ENCODE measurements around the gene CXCL6.

Gene CXCL6

DNA sequence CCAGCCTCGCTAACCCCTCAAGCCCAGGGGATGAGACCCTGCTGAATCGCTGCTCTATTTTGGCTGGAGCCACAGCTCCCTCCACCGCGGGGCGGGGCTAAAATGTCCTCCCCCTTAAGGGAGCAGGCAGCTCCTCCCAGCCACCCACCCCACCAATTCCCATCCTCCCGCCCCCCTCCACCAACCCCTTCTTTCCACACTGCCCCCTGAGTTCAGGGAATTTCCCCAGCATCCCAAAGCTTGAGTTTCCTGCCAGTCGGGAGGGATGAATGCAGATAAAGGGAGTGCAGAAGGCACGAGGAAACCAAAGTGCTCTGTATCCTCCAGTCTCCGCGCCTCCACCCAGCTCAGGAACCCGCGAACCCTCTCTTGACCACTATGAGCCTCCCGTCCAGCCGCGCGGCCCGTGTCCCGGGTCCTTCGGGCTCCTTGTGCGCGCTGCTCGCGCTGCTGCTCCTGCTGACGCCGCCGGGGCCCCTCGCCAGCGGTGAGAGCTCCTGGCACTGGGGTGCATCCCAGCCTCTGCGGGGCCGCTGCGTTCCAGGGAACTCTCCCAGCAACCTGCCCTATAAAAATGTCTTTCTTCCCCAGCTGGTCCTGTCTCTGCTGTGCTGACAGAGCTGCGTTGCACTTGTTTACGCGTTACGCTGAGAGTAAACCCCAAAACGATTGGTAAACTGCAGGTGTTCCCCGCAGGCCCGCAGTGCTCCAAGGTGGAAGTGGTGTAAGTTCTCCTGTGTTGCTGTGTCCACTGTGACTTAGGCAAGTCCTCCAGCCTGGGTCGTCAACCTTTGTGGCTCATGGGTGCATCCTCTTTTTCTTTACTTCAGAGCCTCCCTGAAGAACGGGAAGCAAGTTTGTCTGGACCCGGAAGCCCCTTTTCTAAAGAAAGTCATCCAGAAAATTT lies at the start of gene CXCL6:
TSS of gene CXCL6 (plus strand) at position 306 of the 907 bp plus-strand sequence. CDS start at position 379, 73 bp downstream.
- no peak for DNase-seq (ENCODE audit: low read depth in 2 of 2)

GRCh38 chr4:73788411-73788810 lies 48.1 kb upstream of the CXCL6 start:
- DNase-seq (ENCODE audit: low read depth in 2 of 2) = no peak

GRCh38 chr4:73798842-73799241 lies 37.6 kb upstream of the CXCL6 start:
- DNase-seq (ENCODE audit: low read depth in 2 of 2) = no peak

- DNase-seq (ENCODE audit: low read depth in 2 of 2) = no peak
Observed at GRCh38 chr4:73800206-73800605, 36.3 kb upstream of the CXCL6 start.

DNA sequence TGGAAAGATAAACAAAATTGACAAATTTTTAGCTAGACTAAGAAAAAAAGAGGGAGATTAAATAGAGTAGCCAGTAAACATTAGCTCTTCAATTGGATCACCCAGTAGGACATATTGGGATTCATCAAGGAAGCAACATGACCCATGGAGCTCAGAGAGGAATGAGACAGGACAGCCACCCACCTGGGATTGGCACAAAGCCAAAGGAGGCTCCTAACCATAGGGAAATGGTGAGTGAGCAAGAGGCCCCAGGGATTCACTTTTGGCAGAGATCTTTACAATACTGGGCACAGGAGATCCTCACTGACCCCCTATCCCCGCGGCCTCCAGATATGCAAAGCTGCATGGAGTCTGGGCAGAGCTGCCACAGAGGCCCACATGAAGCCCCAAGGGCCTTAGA lies 34.8 kb upstream of the CXCL6 start:
- DNase-seq (ENCODE audit: low read depth in 2 of 2) = no peak

DNA sequence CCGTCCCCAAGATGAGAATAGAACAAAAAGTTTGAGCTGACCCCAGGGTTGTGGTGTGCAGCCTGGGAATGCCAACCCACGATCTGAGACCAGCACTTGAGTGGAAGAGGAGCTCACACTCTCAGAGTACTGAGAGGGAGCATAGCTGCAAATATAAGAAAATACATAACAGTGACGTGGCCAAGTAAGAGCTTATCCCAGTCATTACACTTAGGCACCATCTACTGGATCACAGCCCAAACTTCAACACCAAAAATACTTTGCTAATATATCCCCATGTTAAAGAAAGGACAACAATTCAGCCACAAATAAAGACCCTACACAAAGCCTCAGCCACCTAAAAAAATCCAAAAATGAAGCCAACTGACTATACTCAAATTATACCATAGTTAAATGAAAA lies 33.3 kb upstream of the CXCL6 start:
- no peak for DNase-seq (ENCODE audit: low read depth in 2 of 2)

- no peak for DNase-seq (ENCODE audit: low read depth in 2 of 2)
Observed at GRCh38 chr4:73810191-73810590, 26.3 kb upstream of the CXCL6 start.

DNA sequence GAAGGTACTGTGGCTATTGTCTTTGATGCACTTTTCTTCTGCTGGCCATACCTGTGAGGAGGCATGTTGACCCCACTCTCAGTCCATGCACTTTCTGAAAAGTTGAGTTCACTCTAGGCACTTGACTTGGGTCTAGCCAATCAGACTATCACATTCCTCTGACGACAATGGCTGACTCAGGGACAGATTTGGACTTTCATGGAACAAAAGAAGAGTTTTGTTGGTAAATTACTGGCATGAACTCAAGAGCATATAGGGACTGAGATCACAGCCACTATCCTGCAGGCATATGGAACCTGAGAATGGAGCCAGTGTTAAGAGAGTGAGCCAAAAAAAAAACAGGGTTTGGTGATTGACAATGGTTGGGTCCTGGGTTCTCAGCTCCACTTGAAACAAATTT lies 24.6 kb upstream of the CXCL6 start:
- no peak for DNase-seq (ENCODE audit: low read depth in 2 of 2)

DNA sequence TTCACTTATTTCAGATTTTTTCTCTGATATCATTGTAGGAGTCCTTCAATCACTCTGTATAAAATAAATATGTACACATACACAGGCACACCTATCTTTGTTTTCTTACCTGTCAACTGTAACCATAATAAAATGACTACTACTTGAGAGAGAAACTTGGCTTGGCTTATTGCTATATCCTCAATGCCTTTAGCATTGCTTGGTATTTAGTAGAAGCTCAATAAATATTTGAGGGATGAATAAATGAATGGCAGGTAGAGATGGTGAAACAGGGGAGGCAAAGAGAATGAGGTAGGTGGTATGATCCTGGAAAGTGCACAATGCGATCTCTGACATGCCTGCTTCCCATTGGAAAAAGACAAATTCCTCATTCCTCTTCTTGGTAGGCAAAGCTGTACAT lies 21.8 kb upstream of the CXCL6 start:
- no peak for DNase-seq (ENCODE audit: low read depth in 2 of 2)

DNA sequence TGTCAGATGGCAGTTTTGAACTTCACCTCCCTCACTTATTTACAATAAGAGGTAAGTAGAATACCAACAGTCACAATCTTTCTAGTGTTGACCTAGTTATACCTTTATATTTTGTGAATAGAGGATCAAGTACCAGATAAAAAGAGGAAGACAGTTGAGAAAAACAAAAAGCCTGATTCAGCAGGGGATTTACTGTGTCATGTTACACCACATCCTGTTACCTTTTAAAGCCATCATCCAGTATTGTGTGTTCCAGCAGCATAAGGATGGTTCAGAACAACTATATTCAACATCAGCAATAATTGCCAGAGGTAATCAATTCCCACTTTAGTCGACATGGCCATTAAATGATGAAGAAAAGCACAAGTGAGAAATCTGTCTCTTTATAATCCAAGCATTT lies 21.3 kb upstream of the CXCL6 start:
- DNase-seq (ENCODE audit: low read depth in 2 of 2) = no peak

- no peak for DNase-seq (ENCODE audit: low read depth in 2 of 2)
Observed at GRCh38 chr4:73816814-73817213, 19.7 kb upstream of the CXCL6 start.

DNA sequence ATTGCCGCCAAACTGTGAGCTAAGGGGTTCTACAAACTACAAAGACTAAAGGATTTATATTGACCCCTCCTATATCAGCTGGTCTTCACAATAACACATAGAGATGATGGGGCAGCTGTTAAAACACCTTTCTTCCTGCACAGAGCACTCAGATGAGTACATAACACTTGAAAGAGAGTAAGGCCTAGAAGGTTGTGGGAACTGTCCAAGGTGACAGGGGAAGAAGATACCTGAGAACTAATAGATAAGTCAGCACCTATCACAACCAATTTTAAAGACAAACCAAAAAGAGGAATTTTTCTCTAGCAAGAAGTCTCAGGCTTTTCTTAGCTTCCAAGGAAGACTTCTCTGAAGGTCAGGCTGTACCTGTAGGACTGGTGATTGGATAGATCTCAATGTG lies 19.1 kb upstream of the CXCL6 start:
- no peak for DNase-seq (ENCODE audit: low read depth in 2 of 2)

DNA sequence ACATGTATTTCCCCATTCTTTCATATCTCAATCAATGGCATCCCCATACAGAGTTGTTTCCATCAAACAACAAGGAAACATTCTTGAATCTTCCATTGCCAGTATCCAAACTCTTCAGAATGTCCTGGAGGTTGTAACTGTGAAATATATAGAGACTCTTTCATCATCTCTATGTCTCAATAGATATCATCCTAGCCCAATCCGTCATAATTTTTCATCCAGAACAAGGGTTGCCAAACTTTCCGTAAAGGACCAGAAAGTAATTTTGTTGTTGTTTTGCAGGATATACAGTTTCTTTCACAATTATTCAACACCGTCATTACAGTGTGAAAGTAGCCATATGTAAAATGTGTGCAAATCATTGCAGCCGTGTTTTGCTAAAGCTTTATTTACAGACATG lies 15.2 kb upstream of the CXCL6 start:
- no peak for DNase-seq (ENCODE audit: low read depth in 2 of 2)

DNA sequence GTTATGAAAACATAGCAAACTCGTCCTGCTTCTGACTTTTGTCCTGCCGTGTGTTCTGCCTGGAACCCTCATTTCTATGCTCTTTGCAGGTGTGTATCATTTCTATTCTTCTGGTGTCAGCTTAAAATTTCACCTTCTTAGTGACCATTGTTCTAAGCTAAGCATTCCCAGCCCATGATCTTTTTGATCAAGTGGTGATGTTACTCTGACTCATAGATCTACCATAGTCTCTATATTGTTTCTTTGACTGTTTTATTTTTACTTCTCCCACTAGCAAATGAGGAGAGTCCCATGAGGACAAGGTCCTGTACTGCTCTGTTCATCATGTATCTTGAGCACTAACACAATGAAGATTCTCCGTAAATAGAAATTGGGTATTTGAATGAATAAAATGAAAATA lies 14.1 kb upstream of the CXCL6 start:
- no peak for DNase-seq (ENCODE audit: low read depth in 2 of 2)

DNA sequence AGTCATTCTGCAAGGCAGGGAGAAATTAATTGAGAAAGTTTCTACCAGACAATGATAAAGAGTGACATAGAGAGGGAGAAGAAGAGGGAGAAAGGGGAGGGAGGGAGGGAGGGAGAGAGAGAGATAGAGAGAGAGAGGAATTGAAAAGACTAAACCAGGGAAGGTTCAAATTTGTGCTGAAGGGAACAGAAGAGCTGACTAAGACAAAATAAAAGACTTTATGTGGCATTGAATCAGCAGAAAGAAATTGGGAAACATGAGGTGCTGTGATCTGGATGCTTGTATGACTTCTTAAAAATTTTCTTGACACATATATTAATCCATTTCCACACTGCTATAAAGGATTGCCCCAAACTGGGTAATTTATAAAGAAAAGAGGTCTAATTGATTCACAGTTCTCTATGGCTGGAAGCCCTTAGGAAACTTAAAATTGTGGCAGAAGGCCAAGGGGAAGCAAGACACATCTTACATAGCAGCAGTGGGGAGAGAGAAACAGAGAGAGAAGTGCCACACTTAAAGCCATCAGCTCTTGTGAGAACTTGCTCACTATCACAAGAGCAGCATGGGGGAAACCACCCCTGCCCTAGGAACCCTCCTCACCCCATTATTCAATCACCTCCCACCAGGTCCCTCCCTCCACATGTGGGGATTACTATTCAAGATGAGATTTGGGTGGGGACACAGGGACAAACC lies 13.5 kb upstream of the CXCL6 start:
- no peak for DNase-seq (ENCODE audit: low read depth in 2 of 2)

GRCh38 chr4:73823760-73824159 lies 12.7 kb upstream of the CXCL6 start:
- no peak for DNase-seq (ENCODE audit: low read depth in 2 of 2)

GRCh38 chr4:73828956-73829355 lies 7.5 kb upstream of the CXCL6 start:
- no peak for DNase-seq (ENCODE audit: low read depth in 2 of 2)

DNA sequence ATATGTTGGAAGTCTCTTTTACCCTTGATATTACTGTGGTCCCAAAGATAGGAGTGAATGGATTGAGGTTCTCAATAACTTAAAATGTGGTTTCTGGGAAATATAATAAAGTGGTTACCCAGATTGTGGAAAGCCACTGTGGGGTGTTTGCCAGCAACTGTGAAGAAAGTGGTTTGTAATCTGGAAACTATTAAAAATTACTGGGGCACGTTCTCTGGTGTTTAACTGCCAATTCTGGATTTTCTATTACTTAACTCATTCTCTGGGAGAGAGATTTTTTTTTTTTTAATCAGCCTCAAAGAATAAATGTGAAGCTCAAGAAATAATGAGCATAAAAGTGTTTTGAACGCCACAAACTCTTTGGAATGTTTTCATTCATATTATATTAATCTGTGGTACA lies 4.9 kb upstream of the CXCL6 start:
- no peak for DNase-seq (ENCODE audit: low read depth in 2 of 2)

GRCh38 chr4:73832651-73833237 lies 3.7 kb upstream of the CXCL6 start:
- DNase-seq (ENCODE audit: low read depth in 2 of 2) = no peak

DNA sequence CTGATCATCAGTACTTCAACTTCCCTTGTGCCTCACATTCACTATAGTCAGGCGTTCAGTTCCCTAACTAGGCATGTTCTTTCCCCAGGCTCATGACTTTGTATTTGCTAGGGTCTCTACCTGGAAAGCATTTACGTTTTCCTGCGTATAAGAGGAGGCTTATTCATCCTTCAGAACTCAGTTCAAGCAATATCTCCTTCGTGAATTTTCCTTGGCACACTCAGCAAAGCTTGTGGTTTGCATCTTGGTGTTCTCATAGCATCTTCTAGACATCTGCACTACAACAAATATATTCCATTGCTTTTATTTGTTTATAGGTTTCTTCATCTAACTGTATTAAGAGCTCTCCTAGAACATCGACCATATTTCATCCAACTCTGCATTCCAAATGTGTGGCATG lies 2.6 kb downstream of the CXCL6 start:
- DNase-seq (ENCODE audit: low read depth in 2 of 2) = no peak

- no peak for DNase-seq (ENCODE audit: low read depth in 2 of 2)
Observed at GRCh38 chr4:73839715-73840114, 3.2 kb downstream of the CXCL6 start.

DNA sequence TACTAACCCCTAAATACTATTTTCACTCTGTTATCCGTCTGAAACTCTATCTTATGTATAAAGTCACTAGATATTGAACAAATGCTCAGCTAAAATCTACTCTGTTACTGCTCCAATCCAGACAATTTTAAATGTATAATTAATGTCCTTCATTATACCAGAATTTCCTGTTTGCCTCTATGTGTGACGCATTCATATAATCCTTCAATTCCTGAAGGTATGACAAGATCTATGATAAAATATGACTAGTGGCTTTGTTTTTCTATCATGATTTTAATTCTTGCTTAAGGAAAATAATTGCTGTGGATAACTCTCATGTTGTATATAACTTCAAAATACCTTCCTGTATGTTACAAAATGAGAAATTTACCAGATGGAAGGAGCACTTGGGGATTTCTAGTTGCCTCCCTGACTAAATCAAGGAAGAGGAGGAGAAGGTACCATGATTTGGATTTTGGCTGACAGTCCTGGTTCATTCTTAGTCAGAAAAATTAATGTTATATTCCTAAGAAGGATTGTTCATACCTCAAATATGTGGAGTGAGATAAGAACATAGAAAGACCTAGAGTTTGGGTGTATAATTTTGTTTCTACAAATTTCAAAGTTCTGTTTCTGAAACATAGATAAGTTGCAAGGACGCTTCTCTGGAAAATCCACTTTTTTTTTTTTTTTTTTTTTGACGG lies 4.9 kb downstream of the CXCL6 start:
- no peak for DNase-seq (ENCODE audit: low read depth in 2 of 2)
